GM21786 (cell line): ENCODE data around the gene MYDGF.

ENCODE experiments used
- ATAC-seq: cut with Tn5 transposase; IDR thresholded peaks from one replicate; pipeline ENCODE4 v1.9.1; 2021; ENCODE audit not compliant: unreplicated experiment

MYDGF gene

DNA sequence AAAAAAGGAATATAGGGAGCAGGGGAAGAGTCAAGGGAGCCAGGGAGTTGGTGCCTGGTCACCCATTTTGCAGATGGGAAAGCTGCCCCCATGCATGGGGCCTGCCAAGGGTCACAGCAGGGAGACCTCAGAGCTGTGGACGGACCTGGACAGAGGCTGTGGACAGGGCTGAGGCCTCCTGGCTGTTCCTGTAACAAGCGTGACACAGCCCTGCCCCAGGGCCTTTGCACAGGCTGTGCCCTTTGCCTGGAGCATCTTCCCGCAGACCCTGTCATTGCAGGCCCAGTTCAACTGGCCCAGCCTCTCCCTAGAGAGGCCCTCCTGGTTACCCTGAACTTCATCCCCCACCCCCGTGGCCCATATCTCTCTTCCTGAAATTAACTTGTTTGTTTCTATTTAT, 24.4 kb downstream of the MYDGF start:
- no peak for ATAC-seq

DNA sequence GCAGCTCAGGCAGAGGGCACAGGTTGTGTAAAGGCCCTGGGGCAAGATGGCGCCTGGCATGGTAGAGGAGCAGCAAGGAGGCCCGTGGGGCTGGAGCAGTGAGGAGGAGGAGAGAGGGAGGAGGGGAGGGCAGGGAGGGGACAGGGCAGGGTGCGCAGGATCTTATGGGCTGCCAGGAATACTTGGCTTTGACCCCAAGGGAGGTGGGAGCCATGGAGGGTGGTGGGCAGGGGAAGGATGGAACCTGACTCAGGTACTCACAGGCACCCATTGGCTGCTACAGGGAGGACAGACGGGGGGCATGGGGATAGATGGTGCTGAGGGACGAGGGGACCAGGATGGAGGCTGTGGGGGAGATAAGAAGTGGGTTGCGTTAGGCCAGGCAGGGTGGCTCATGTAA, 27.5 kb downstream of the MYDGF start:
- ATAC-seq = no peak

DNA sequence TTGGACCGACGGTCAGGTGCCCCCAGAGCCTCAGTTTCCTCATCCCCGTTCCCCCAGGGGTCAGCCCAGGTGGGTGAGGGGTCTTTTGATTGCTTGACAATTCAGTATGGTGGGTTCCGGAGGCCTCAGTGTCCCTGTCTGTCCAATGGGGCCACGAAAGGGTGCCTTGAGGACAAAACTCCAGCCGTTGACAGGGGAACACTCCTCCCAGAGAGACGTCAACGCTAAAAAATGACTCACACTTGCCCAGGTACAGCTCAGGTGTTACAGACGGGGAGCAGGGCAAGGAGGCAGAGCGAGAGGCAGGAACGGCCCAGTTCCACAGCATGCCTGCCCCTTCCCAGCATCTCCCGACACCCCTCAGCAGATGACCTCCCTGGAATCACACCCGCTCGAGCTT, 29.0 kb downstream of the MYDGF start:
- no peak for ATAC-seq

DNA sequence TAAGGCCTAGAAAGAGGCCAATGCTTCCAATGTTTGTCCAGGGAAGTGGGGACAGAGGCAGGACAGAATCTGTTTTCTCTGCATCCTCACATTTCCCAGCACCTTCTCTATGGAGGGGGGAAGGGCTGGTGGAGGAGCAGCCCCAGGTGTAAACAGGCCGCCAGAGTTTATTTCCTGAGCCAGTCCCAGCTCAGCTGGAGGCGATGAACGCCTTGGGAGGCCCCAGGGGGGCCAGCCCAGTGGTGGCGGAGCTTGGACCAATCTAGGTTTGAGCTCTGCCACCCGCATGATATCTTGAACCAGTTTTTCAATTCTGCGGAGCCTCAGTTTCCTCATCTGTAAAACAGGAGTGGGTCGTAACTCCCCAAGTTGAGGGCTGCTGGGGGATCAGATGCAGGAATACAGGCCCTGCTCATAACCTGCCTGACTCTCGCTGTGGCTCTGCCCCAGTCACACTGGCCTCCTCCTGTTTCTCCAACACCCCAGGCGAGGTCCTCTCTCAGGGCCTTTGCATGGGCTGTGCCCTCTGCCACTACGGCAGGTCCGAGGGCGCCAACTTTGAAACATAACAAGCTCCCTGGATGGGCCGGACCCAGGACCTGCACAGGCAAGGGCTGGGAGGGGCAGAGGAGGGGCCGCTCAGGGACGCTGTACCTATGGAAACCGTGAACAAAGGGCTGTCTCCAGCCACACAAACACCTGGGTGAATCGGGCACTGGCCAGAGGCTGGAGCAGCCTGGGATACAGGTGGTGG, 29.7 kb downstream of the MYDGF start:
- ATAC-seq = no peak

DNA sequence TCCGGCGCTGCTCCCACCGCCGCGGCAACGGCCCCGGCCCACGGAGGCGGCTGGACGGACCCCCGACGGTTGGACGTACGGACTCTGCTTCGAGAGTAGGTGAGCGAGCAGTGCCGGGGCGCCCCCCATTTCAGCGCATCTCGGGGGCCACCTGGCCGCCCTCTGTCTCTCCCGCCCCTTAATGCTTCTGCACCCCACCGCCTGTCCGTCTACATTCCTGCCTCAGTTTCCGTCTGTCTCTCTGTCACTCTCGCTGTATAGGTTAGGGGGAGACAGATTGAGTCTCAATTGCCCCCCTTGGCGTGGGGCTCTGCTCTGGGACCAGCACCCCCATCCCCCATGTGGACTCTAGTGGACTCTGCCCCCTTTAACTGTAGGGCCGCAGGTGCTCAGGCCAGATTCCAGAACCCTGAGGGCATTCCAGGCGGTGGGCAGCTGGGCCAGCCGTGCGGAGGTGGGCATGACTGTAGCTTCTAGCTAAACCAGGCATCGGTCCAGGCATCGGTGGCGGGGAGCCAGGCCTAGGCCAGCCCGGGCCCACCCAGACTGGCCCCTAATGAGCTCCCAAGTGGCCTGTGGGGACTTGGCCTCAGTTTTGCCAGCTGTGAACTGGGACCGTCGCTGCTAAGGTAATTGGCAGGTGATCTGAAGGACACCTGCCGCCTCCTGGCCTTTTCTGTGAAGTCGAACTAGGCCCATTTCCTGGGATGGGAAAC, 30.5 kb downstream of the MYDGF start:
- ATAC-seq = no peak

DNA sequence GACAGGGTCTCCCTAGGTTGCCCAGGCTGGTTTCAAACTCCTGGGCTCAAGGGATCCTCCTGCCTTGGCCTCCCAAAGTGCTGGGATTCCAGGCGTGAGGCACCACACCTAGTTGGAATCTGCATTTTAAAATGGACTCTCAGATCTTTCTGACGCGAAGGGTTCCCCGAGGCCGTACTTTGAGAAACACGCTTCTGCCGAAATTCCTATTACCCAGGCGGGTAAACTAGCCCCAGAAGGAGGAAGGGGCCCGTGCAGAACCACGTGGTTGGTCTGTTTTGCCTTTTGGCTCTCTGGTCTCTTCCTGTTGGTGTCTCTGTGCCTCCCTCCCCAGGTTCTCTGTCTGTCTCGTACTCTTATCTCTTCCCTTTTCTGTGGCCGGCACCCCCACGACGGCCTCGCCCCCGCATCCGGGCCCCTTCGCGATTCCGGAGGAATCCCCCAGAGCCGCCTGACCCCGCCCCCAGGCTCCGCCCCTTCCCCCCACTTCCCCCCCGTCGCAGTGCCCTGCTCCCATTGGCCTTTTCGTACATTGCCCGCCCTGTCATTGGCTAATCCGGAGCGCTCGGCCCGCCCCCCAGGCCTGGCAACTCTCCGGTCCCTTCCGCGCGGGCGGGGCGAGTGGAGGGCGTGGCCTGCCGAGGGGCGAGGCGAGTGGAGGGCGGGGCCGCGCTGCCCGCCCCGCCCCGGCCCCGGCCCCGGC, 31.2 kb downstream of the MYDGF start, which contains the start of gene TNFAIP8L1:
Gene TNFAIP8L1, plus strand, starts transcription at position 689 of the 703 bp plus-strand sequence. CDS start 12,354 bp downstream, outside the sequence.
- ATAC-seq = peak; percentile 76

DNA sequence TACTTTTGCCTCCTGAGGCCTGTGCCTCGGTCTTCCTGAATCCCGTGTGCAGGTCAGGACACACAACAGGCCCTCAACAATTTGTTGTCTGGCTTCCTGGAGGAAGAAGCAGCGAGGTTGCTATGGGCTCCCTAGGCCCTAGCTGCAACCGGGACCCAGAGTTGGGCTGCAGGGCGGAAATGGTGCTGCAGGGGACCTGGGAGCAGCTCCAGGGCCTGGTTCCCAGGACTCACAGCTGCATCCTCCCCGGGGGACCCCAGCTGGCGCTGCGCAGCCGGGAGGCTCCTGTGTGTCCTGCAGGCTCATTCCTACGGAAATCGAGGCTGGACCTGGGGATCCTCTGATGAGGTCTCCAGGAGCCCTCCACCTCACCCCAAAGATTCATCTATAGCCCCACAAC, 31.8 kb downstream of the MYDGF start:
- no peak for ATAC-seq

DNA sequence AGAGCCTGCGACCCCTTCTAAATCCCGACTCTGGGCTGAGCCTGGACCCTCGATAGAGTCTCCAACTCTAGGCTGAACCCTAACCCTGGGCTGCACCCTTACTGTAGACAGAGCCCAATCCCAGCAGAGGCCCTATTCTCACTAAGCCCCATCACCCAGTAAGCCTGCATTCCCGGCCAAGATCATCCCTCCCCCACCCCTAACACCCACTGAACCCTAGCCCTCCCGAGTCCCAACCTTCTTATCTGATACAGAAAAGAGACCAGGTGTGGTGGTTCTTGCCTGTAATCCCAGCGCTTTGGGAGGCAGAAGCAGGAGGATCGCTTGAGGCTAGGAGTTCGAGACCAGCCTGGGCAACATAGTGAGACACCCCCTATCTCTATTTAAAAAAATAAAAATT, 33.4 kb downstream of the MYDGF start:
- no peak for ATAC-seq

DNA sequence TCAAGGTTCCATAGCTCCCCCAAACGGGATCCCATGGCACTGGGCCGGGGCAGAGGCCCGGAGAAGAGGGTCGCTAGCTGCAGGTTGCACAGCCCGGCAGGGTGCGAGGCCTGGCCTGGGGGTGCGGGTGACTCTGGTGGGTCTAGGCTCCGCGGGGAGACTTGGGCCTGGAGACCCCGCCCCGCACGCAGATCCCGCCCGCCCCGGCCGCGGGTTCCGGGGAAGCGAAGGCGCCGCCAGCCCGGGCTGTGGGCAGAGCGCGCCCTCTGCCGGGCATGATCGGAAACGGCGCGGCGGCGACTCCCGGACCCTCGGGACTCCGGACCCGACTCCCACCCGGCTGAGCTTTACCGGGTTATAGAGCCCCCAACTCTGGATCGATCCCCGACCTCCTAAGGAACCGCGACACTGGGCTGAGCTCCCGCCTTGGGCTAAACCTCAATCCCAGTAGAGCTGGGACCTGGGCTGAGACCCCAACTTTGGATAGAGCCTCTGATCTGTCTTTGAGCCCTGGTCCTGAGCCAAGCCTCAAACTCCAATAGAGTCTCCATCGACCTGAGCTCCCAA, 33.9 kb downstream of the MYDGF start:
- ATAC-seq = no peak

DNA sequence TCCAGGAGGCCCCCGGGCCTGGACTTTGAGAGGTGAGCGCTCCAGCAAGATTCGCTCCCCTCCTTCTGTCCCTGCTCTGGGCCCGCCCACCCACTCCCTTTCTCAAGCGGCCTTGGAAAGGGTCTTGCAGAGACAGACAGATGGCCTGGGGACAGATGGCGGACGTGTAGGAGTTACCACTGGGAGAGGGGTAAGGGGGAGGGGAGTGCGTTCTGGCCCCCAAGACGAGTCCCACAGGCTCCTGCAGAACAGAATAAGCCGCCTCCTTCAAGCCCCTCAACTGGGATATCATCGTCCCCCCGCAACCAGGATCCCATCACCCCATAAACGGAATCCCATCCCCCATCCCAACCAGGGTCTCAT, 34.4 kb downstream of the MYDGF start:
- no peak for ATAC-seq

DNA sequence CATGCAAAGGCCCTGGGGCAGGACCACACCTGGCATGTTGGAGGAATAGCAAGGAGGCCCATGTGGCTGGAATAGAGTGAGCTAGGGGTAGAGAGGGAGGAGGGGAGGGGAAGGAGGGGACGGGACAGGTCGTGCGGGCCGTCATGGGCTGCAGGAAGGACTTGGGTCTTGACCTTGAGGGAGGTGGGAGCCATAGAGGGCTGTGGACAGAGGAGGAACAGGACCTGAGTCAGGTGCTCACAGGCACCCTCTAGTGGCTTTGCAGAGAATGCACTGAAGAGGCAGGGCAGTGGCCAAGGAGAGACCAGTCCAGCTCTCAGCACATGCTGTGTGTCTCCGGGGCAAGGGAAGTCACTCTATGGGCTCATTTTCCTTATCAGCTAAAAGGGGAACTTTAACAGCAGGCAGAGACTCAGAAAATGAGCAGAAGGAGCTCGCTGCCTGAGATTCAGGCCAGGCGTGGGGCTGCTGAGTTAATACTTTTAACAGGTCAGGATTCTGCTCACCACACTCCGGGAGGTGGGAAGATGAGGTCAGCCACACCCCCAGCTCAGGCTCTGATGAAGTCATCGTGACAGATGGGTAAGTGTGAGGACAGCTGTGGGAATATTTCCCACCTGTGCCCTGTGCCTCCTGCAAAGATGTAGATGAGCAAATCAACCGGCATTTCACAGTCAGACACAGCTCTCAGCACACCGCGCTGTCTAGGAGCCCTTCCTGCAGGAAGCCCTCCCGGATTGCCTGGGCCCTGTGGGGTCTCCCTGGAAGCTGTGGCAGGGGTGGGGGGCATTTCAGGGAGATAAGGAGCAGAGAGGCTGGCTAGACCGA, 36.8 kb downstream of the MYDGF start:
- ATAC-seq = no peak

DNA sequence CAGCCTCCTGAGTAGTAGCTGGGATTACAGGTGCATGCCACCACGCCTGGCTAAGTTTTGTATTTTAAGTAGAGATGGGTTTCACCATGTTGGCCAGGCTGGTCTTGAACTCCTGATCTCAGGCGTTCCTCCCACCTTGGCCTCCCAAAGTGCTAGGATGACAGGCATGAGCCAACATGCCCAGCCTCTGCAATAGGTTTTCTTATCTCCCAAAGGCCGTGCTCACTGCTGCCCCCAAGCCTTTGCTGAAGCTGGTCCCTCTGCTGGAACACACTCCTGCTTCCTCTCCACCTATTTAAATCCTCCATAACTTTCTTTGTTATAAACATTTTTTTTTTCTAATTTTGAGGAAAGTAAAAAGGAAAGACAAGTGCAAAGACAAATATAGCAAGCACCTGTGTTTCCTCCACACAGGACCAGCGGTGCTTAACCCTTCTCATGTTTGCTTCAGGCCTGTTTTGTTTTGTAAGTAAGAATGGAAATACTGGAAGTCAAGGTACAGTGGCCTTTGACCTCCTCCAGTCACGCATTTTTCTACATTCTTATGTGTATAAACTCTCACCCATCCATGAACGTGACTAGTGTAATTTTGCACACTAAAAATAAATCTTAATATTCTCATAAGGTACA, 45.3 kb downstream of the MYDGF start:
- ATAC-seq = no peak

DNA sequence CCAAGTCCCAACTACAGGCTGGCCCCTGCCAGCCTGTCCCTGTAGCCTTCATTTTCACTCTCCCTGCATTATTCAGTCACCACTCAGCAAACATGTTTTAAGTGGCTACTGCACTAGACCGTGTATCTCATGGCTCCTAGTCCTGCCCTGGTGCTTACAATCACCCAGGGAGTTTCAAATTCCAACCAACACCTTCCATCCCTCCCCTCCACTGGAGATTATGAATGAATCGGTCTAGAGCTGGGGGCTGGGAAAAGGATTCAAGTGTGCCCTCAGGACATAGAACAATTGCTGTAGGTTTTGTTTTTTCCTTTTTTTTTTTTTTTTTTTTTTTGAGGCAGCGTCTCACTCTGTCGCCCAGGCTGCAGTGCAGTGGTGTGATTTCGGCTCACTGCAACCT, 45.8 kb downstream of the MYDGF start:
- no peak for ATAC-seq

DNA sequence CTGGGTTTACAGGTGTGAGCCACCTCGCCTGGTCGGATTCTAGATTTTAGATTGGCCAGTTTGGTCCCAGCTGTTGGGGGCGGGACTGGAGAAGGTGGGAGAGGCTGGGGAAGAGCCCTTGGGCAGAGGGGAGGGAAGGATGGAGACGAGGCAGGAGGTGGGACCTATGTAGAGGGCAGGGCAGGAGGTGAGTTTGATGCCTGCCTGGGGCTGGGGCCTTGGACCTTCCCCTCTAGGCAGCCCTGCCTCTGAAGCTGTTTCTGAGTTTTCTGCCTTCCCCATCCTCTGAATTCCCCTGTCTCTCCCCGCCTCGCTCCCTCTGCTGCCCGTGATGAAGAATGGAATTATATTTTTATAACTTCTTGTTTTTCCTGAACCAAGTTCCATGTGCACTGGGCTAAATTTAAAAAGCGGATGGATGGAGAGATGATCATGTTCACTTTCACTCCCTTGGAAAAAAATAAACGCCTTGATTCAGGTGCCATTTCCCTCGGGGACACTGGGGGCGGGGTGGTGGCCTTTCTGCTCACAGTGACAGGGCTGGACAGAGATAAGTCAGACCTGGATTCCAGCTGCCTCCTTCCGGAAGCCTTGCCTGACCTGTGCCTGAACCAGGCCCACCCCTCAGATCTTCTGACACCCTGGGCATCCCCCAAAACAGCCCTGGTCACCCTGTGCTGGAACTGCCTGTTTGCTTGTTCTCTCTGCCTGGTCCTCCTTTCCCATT, 47.3 kb downstream of the MYDGF start:
- ATAC-seq = no peak

DNA sequence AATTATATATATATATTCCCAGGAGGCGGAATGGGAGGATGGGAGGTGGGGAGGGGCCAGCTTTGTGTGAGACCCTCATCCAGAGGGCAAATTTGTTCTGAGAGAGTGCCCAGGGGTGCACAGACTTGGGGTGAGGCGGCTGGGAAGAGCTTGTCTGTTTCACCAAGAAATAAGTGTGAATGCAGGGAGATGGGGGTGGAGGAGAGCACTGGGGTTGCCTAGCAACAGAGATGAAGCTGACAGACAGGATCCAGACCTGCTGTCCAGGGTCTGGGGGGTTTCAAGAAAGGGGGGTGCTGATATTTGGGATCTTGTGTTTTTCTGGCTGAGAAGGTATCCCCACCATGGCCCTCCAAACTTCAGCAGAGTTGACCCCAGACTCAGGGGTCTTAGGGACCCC, 49.5 kb downstream of the MYDGF start:
- ATAC-seq = no peak

DNA sequence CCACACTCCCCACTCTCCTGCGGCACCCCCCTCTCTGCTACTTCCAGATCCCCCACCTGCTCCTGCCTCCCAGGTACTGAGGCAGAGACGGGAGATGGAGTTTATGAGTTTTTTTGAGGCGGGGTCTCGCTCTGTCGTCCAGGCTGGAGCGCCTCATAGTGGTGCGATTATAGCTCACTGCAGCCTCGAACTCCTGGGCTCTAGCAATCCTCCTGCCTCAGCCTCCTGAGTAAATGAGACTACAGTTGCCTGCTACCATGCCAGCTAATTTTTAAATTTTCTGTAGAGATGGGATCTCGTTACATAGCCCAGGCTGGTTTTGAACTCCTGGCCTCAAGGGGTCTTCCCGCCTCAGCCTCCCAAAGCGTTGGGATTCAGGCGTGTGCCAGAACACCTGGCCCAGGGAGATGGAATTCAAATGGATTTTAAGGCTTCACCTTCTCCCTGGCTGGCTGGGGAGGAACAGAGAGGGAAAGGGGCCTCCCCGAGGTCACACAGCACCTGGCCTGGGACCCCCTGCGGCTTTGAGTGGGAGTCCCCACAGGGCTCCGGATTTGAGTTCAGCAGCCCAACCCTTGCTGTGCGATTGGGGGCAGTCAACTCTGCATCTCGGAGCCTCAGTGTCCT, 50.4 kb downstream of the MYDGF start:
- ATAC-seq = no peak

DNA sequence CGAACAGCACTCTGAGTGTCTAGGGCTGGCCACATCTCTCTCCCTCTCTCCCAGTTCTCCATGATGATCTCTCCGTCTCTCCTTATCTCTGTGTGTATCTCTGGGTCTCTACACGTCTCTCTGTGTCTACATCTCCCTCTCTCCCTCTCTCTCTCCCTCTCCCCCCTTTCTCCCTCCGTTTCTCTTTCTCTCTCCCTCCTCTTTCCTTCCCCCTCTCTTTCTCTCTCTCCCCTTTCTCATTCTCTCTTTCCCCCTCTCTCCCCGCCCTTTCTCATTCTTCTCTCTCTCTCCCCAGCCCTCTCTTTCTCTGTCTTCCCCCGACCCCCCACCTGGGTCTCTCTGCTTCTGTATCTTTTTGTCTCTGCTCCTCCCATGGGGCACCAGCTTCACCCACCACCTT, 52.1 kb downstream of the MYDGF start:
- ATAC-seq = no peak

DNA sequence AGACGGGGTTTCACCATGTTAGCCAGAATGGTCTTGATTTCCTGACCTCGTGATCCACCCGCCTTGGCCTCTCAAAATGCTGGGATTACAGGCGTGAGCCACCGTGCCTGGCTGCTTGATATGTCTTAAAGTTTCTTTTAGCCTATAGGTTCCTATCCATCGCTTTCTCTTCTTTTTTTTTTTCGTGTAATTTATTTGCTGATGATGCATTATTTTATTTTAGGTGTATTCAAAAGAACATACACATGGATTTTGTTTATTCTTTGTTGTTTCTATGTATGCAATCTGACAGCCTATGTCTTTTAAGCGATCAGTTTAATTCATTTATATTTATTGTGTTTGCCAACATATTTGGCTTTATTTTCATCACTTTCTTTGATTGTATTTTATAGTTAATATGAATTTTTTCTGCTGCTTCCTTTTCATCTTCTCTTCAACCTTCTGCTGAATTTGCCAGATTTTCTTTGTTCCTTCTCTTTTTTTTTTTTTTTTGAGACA, 56.8 kb downstream of the MYDGF start:
- ATAC-seq = no peak

DNA sequence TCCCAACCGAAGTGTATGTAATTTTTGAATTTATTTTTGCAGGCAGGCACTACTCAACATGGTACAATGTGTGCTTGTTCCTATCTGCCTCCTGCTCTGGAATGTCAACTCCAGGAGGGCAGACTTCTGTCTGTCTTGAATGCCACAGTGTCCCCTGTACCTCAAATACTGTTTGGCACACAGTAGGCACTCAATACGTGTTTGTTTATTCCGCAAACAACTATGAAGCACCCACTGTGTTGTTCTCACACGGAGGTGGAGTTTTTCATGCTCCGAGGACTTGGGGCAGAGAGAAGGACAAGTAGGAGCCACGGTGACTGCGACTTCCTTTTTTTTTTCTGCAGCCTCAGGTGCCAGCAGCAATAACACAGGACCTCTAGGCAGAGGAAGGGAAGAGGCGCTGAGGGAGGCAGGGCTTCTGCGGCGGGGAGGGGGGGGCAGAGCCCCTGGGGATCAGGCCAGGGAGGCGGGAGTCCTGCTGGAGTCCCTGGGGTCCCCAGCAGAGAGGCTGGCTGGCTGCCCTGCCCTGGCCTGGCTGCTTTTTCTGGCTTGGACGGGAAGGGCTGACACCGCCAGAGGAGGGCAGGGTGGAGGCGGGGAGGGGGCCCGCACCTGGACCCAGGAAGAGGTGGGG, 60.1 kb downstream of the MYDGF start:
- no peak for ATAC-seq
